ENCODE measurements around the gene NEO1. TPM values are rescaled to one million over a fixed set of nuclear protein-coding genes. Genes with fewer than 3 reads are reported as not detected.

The NEO1 gene
- total RNA-seq, 1 experiment from 2014 or later, result 41.8 TPM

- H2BK120ac ChIP-seq (ENCODE audit: low read depth, low read length, poor library complexity, severe bottlenecking), result no peak overlapping the region
- no peaks in the 10 kb centered on the region for H3K27me3 ChIP-seq (ENCODE audit: insufficient read depth, low read length)
- no peak overlapping the region for H2BK20ac ChIP-seq (ENCODE audit: low read depth, low read length, poor library complexity, severe bottlenecking)
- no peaks in the 10 kb centered on the region for H4K20me1 ChIP-seq (ENCODE audit: control insufficient read depth, insufficient read depth, insufficient read length)
- no peak overlapping the region for H3T11ph ChIP-seq (ENCODE audit: low read length)
- H2BK12ac ChIP-seq (ENCODE audit: insufficient read length, low read depth, low read length), result no peak overlapping the region
- no peaks in the 10 kb centered on the region for H3K23me2 ChIP-seq (ENCODE audit: insufficient read length, low read depth, low read length, poor library complexity, severe bottlenecking)
- H3K14ac ChIP-seq (ENCODE audit: insufficient read depth, low read length), result no peak overlapping the region
- H4K91ac ChIP-seq (ENCODE audit: insufficient read length, low read depth, low read length), result no peak overlapping the region
- no peak overlapping the region for H2AK5ac ChIP-seq (ENCODE audit: insufficient read length, low read length)
- H3K56ac ChIP-seq (ENCODE audit: insufficient read length, low read depth, low read length), result no peak overlapping the region
- no peak overlapping the region for H3K27ac ChIP-seq (ENCODE audit: insufficient read length, low read depth, low read length)
- no peak overlapping the region for H3K4ac ChIP-seq (ENCODE audit: low read depth, low read length)
- no CpG with 5 or more reads among the region's 2 CpGs for WGBS (ENCODE audit: extremely low coverage, insufficient read length, low lambda C conversion rate)
- H3K18ac ChIP-seq (ENCODE audit: insufficient read length, low read depth, low read length), result no peak overlapping the region
- DNase-seq, result no peak
- H3K9ac ChIP-seq (ENCODE audit: extremely low read depth, insufficient read length, low read length), result no peak overlapping the region
- no peak overlapping the region for H3K27ac Mint-ChIP-seq
- no peaks in the 10 kb centered on the region for H3K79me1 ChIP-seq (ENCODE audit: insufficient read depth, low read depth, low read length, poor library complexity, severe bottlenecking)
- no peak overlapping the region for H2BK15ac ChIP-seq (ENCODE audit: low read depth, low read length)
- H2BK5ac ChIP-seq (ENCODE audit: insufficient read length, low read length), result no peak overlapping the region
- no peak overlapping the region for H2AFZ ChIP-seq (ENCODE audit: low read length)
- H4K8ac ChIP-seq (replicated peaks; ENCODE audit: insufficient read length, low read depth, low read length), result no peak overlapping the region
- no peak overlapping the region for H3K4me3 Mint-ChIP-seq
- H3K23ac ChIP-seq (ENCODE audit: insufficient read length, low read depth, low read length), result no peak overlapping the region
- H3K4me1 ChIP-seq (ENCODE audit: insufficient read depth, low read length), result no peaks in the 10 kb centered on the region
- no peak overlapping the region for H4K5ac ChIP-seq (ENCODE audit: insufficient read length, low read depth, low read length)
- no peak for TF ChIP-seq CTCF (conservative IDR thresholded peaks at IDR 0.05)
- no peaks in the 10 kb centered on the region for H3K4me1 Mint-ChIP-seq
- H3K36me3 Mint-ChIP-seq (ENCODE audit: insufficient read depth in 1 of 3, low read depth in 3 of 3), result peaks cover 8 to 26% (median 9%) of the 10 kb centered on the region in 3 experiments
- no peaks in the 10 kb centered on the region for H3K79me2 ChIP-seq (ENCODE audit: insufficient read depth, low read length)
- H3K9me3 ChIP-seq (ENCODE audit: control insufficient read depth, low read depth, low read length), result no peaks in the 10 kb centered on the region
- no peaks in the 10 kb centered on the region for H3K27me3 Mint-ChIP-seq (ENCODE audit: low read depth)
- H3K4me2 ChIP-seq (ENCODE audit: insufficient read depth, insufficient read length, low read length), result no peak overlapping the region
- H3K9me3 Mint-ChIP-seq, result peaks cover 5 to 11% of the 10 kb centered on the region in 2 experiments; a peak in 4 of 5 replicates
Measured at GRCh38 chr15:73210630-73211029, 158.4 kb downstream of the NEO1 start.

All from H9 (cell line).